Endothelial cell of umbilical vein (primary cell): ENCODE measurements around the gene DRC7.

Experiments
- EZH2 ChIP-seq: IDR thresholded peaks from 2 replicates; pipeline ENCODE4 v1.6.1; 2012; ENCODE audit warnings: borderline replicate concordance, low read depth, mild to moderate bottlenecking, moderate library complexity, low read length, inconsistent platforms; ENCODE audit not compliant: severe bottlenecking
- POLR2A ChIP-seq: IDR thresholded peaks from 2 replicates; pipeline ENCODE4 v1.6.1; 2012; ENCODE audit warnings: low read depth, mild to moderate bottlenecking, control low read depth, low read length
- TF ChIP-seq, protein P1 (sequence below): IDR thresholded peaks from 2 replicates; pipeline ENCODE4 v1.6.1; 2011; ENCODE audit not compliant: insufficient read depth, insufficient read length
- TF ChIP-seq, protein P2 (sequence below), 2 donors: IDR thresholded peaks; 1 replicate in 1 of 2; 2 replicates in 1 of 2; pipeline ENCODE4 v1.5.1; 2011; ENCODE audit warnings: low read length in 2 of 2, mild to moderate bottlenecking in 2 of 2, moderate library complexity in 2 of 2, control low read depth in 1 of 2, inconsistent platforms in 1 of 2, low read depth in 1 of 2; ENCODE audit not compliant: insufficient read depth in 1 of 2; ENCODE audit errors: extremely low read depth in 1 of 2

DNA sequence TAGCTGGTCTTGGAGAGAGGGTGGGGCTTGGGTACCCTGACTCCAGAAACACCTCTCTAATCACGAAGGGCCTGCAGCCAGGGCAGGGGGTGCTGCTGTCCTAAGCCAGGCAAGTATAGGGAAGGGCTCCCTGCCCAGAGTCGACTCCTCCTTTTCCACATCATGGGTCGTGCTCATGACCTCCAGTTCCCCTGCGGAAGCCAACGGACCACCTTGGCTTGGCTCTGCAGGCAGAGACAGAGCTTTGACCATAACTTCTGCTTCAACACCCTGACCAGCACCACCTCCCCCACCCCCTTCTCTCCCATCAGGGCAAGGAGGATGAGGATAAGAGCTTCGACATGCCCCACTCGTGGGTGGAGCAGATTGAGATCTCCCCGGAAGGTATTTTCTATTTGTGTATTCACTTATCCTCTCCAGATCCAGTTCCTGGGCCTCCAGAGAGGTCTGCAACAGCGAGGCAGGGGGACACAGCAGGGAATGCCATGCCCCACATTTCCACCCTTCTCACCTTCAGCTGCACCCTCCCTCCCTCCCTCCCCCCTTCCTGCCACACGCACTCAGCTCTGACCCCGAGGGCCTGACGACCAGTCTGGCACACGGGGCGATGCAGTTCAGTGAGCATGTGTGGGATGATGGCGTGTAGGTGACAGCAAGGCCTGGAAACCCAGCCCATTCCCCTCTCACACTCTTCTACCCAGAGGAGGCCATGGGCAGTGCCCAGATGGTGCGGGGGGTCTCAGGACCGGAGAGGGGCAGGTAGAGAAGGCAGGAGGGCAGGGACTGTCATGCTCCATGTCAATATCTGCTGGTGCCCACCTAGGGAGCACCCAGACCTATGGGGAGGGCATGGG lies 27.0 kb downstream of the DRC7 start:
- no peak for TF ChIP-seq EZH2
- TF ChIP-seq, protein P1, sequence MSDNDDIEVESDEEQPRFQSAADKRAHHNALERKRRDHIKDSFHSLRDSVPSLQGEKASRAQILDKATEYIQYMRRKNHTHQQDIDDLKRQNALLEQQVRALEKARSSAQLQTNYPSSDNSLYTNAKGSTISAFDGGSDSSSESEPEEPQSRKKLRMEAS, result no peak
- TF ChIP-seq, protein P2, sequence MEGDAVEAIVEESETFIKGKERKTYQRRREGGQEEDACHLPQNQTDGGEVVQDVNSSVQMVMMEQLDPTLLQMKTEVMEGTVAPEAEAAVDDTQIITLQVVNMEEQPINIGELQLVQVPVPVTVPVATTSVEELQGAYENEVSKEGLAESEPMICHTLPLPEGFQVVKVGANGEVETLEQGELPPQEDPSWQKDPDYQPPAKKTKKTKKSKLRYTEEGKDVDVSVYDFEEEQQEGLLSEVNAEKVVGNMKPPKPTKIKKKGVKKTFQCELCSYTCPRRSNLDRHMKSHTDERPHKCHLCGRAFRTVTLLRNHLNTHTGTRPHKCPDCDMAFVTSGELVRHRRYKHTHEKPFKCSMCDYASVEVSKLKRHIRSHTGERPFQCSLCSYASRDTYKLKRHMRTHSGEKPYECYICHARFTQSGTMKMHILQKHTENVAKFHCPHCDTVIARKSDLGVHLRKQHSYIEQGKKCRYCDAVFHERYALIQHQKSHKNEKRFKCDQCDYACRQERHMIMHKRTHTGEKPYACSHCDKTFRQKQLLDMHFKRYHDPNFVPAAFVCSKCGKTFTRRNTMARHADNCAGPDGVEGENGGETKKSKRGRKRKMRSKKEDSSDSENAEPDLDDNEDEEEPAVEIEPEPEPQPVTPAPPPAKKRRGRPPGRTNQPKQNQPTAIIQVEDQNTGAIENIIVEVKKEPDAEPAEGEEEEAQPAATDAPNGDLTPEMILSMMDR (IDR thresholded peaks at IDR 0.05; ENCODE audit: extremely low read depth in 1 of 2, insufficient read depth in 1 of 2, low read depth in 1 of 2, low read length in 2 of 2), result no peak
- TF ChIP-seq POLR2A, result no peak
